ENCODE data around the gene FUT4.
A peak's percentile ranks its signal among the peaks of the same experiment; 100 is the strongest.
"Not testable (repeated sequence)": the region's sequence is repeated elsewhere in the genome, so short reads cannot be mapped to it uniquely, and the experiment has no call there.

Gene FUT4

GRCh38 chr11:94560834-94561233 is 17.1 kb downstream of the FUT4 start:
- no peak for DNase-seq (ENCODE audit: low spot score)
- TF ChIP-seq, protein P1, sequence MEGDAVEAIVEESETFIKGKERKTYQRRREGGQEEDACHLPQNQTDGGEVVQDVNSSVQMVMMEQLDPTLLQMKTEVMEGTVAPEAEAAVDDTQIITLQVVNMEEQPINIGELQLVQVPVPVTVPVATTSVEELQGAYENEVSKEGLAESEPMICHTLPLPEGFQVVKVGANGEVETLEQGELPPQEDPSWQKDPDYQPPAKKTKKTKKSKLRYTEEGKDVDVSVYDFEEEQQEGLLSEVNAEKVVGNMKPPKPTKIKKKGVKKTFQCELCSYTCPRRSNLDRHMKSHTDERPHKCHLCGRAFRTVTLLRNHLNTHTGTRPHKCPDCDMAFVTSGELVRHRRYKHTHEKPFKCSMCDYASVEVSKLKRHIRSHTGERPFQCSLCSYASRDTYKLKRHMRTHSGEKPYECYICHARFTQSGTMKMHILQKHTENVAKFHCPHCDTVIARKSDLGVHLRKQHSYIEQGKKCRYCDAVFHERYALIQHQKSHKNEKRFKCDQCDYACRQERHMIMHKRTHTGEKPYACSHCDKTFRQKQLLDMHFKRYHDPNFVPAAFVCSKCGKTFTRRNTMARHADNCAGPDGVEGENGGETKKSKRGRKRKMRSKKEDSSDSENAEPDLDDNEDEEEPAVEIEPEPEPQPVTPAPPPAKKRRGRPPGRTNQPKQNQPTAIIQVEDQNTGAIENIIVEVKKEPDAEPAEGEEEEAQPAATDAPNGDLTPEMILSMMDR (conservative IDR thresholded peaks at IDR 0.05; ENCODE audit: low read depth): no peak
- no peak overlapping the region for H3K27ac ChIP-seq
- ChIA-PET CTCF (no interaction called here), POLR2A (ENCODE audit: low non-redundant PET) (interaction anchor here (0.6 to 0.7 kb wide), 2 partner anchors 506 to 916 kb away, joined by 3 to 6 read pairs; no protein-coding TSS in a partner anchor)

- POLR2A ChIA-PET (ENCODE audit: low non-redundant PET): no interaction called here
Measured at GRCh38 chr11:94563176-94563847, 19.6 kb downstream of the FUT4 start.

DNA sequence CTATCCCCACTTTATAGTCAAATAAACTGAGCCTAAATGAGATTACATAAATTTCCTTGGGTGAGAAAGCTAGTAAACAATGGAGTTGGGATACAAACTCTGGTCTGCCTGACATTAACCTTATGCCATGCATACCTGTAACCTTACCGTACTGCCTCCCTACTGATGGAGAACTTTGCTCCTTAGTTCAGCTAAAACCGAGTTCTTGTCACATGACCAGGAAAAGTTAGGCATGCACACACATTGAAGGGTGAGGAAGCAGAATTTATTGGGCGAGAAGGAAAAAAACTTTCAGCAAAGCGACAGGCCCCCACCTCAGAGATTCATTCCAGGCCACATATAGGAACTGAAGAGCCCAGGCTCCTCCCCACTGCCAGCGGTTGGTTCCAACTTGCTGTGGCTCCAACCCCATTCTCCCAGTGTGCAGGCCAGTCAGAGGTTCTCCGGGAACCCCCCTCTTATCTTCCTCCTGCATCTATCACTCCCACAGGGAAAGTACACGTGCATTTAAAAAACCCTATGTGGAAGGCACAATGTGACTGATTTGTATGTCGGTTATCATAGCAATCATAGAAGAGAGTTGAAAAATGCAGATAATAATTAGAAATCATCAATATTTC is 20.2 kb downstream of the FUT4 start:
- POLR2A ChIA-PET (ENCODE audit: low non-redundant PET): no interaction called here
- CTCF ChIA-PET: no interaction called here
- H3K27ac ChIP-seq: no peak overlapping the region
- TF ChIP-seq, protein P1 (conservative IDR thresholded peaks at IDR 0.05; ENCODE audit: low read depth): no peak
- DNase-seq (ENCODE audit: low spot score): no peak

More at GRCh38 chr11:94563176-94563847, 19.6 kb downstream of the FUT4 start:
- DNase-seq (ENCODE audit: low spot score): peak; percentile 80
- TF ChIP-seq, protein P1 (conservative IDR thresholded peaks at IDR 0.05; ENCODE audit: low read depth): peak; percentile 31
- CTCF ChIA-PET: no interaction called here
- no peak overlapping the region for H3K27ac ChIP-seq

- H3K27ac ChIP-seq: no peak within 1 kb of the TSS
- DNase-seq (ENCODE audit: low spot score): no peak
- CTCF ChIA-PET: no interaction called here
- POLR2A ChIA-PET (ENCODE audit: low non-redundant PET): no interaction called here
- TF ChIP-seq, protein P1 (conservative IDR thresholded peaks at IDR 0.05; ENCODE audit: low read depth): no peak
Measured at GRCh38 chr11:94567181-94567670, 23.5 kb downstream of the FUT4 start, which contains the start of gene PIWIL4. Gene PIWIL4 (plus strand): TSS chr11:94567368. CDS start chr11:94567519, 151 bp downstream.

DNA sequence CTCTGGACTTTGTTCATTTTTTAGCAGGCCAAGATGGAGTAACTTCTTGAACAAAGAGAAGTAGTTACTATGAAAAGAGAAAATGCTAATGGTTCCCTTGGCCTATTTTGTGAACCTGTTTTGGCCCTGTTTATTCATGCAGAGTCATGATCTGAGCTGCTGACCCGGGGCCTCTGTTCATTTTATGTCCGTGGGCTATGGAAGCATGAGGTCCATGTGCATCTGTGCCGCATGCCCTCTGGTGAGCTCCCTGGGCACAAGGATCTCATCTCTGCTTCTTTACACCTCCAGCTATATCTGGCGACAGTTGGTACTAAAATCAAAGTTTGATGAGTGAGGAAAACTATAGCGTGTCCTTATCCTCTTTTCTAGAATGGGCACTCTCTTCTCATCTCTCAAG is 24.5 kb downstream of the FUT4 start:
- ChIA-PET POLR2A (ENCODE audit: low non-redundant PET) (no interaction called here), CTCF (interaction anchor here (0.7 kb wide), 1 partner anchor 709 kb away, joined by 3 read pairs; no protein-coding TSS in a partner anchor)
- DNase-seq (ENCODE audit: low spot score): no peak
- TF ChIP-seq, protein P1 (conservative IDR thresholded peaks at IDR 0.05; ENCODE audit: low read depth): no peak
- H3K27ac ChIP-seq: no peak overlapping the region

DNA sequence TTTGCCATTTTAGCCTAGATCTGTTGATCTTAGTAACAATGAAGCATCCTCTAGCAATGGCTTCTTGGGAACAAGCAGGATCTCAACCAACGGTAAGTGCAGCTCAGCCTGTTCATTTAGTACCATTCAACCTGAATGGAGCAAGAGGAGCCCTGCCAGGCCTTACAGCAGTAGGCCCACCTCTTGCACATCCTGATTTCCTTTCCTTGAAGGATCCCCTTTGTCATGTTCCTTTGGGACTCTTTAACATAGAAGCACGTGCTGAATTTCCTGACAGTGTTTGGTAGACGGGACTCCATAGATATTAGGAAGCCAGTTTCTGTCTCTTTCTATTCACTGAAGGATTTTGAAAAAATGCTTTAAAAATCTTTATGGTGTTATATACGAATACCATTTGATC is 25.0 kb downstream of the FUT4 start:
- no peak overlapping the region for H3K27ac ChIP-seq
- ChIA-PET CTCF (interaction anchor here (0.7 kb wide), 1 partner anchor 710 kb away, joined by 3 read pairs; no protein-coding TSS in a partner anchor), POLR2A (ENCODE audit: low non-redundant PET) (no interaction called here)
- TF ChIP-seq, protein P1 (conservative IDR thresholded peaks at IDR 0.05; ENCODE audit: low read depth): no peak
- no peak for DNase-seq (ENCODE audit: low spot score)

DNA sequence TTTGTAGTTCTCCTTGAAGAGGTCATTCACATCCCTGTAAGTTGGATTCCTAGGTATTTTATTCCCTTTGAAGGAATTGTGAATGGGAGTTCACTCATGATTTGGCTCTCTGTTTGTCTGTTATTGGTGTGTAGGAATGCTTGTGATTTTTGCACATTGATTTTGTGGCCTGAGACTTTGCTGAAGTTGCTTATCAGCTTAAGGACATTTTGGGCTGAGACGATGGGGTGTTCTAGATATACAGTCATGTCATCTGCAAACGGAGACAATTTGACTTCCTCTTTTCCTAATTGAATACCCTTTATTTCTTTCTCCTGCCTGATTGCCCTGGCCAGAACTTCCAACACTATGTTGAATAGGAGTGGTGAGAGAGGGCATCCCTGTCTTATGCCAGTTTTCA is 29.3 kb downstream of the FUT4 start:
- DNase-seq (ENCODE audit: low spot score); H3K27ac ChIP-seq; POLR2A ChIA-PET (ENCODE audit: low non-redundant PET); CTCF ChIA-PET: not testable (repeated sequence)

Measured in RWPE1 (cell line).